ENCODE measurements around the gene ARHGAP36. TPM values are rescaled to one million over a fixed set of nuclear protein-coding genes. Genes with fewer than 3 reads are reported as not detected.

ARHGAP36 gene
- total RNA-seq, 1 experiment from 2014 or later: not detected

DNA sequence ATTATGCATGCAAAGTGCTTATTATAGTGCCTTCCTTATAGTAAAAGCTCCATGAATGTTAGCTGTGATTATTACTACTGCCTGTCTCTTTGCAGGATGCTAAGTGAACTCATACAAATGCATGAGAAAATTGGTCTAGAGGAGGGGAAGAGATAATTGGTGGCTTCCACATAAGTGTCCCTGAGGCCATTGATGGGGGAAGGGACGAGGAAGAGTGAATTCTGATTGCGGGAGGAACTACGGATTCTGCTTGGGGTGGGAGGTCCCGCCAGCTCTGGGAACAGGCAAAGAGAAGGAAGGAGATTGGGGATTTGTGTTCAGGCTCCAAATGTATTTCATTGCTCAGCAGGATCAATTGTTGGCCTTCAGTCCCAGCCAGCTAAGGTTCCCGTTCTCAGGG lies 11.6 kb upstream of the ARHGAP36 start:
- DNase-seq (ENCODE audit: low read depth, low spot score) (no peak), ATAC-seq (no peak)
- POLR2A ChIA-PET: no interaction called here
- no peaks in the 10 kb centered on the region for H3K9me3 ChIP-seq (ENCODE audit: control insufficient read depth, insufficient read depth, low read depth, low read length)
- H3K4me1 ChIP-seq (ENCODE audit: control insufficient read depth, insufficient read depth, low read length): no peaks in the 10 kb centered on the region
- peaks cover 6% of the 10 kb centered on the region; the same call in 1 of the 2 replicates for H3K27me3 ChIP-seq (ENCODE audit: control insufficient read depth, insufficient read depth, low read length)
- no peak overlapping the region for H3K4me3 ChIP-seq (ENCODE audit: low read depth in 2 of 2, low read length in 2 of 2)
- no peak overlapping the region for H3K27ac ChIP-seq (ENCODE audit: low read length)
- no peaks in the 10 kb centered on the region for H3K36me3 ChIP-seq (ENCODE audit: control insufficient read depth, insufficient read depth, low read length)
- CTCF ChIA-PET: no interaction called here
- BruUV-seq (replicated peaks): no TSS peak
- intact Hi-C loops (cut with micrococcal nuclease; ENCODE audit: unreplicated experiment): no loop called here
- TF ChIP-seq TCF7L2 (IDR thresholded peaks at IDR 0.05; ENCODE audit: low read depth, low read length) (no peak), REST (IDR thresholded peaks at IDR 0.05; ENCODE audit: insufficient read depth in 1 of 2, low read depth in 2 of 2, low read length in 1 of 2) (no peak), SIN3A (IDR thresholded peaks at IDR 0.05; ENCODE audit: borderline replicate concordance, insufficient read depth, low read depth, low read length) (no peak), POLR2AphosphoS5 (IDR thresholded peaks at IDR 0.05; ENCODE audit: low read depth, low read length) (no peak)
- TF ChIP-seq, protein P1, sequence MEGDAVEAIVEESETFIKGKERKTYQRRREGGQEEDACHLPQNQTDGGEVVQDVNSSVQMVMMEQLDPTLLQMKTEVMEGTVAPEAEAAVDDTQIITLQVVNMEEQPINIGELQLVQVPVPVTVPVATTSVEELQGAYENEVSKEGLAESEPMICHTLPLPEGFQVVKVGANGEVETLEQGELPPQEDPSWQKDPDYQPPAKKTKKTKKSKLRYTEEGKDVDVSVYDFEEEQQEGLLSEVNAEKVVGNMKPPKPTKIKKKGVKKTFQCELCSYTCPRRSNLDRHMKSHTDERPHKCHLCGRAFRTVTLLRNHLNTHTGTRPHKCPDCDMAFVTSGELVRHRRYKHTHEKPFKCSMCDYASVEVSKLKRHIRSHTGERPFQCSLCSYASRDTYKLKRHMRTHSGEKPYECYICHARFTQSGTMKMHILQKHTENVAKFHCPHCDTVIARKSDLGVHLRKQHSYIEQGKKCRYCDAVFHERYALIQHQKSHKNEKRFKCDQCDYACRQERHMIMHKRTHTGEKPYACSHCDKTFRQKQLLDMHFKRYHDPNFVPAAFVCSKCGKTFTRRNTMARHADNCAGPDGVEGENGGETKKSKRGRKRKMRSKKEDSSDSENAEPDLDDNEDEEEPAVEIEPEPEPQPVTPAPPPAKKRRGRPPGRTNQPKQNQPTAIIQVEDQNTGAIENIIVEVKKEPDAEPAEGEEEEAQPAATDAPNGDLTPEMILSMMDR (IDR thresholded peaks at IDR 0.05): no peak
- in situ Hi-C loops (cut with HindIII; ENCODE audit: low pct_unique_long_range_greater_than_20kb, low sequenced_read_pairs): no loop called here

DNA sequence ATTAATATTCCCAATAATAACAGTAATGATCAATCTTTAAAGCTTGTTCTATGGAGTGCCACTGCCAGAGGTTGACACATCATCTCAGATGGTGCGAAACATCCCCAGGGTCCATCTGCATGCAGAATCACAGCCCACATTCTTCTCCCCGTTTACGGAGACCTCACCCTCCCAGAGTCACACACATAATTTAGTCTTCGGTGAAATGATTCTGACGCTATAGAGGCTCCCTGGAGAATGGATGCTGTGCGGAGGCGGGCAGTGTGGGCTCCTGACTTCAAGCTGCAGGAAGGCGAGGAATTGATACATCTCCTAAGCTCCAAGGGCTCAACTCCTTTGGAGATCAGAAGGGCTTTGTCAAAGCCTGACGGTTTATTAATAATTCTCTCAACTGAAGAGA lies 11.0 kb upstream of the ARHGAP36 start:
- Histone ChIP-seq H3K36me3 (ENCODE audit: control insufficient read depth, insufficient read depth, low read length) (no peaks in the 10 kb centered on the region), H3K27ac (ENCODE audit: low read length) (no peak overlapping the region), H3K4me1 (ENCODE audit: control insufficient read depth, insufficient read depth, low read length) (no peaks in the 10 kb centered on the region), H3K9me3 (ENCODE audit: control insufficient read depth, insufficient read depth, low read depth, low read length) (no peaks in the 10 kb centered on the region), H3K27me3 (ENCODE audit: control insufficient read depth, insufficient read depth, low read length) (peaks cover 6% of the 10 kb centered on the region; the same call in 1 of the 2 replicates), H3K4me3 (ENCODE audit: low read depth in 2 of 2, low read length in 2 of 2) (no peak overlapping the region)
- no TSS peak for BruUV-seq (replicated peaks)
- POLR2A ChIA-PET: no interaction called here
- ATAC-seq: no peak
- TF ChIP-seq POLR2AphosphoS5 (IDR thresholded peaks at IDR 0.05; ENCODE audit: low read depth, low read length): no peak
- TF ChIP-seq TCF7L2 (IDR thresholded peaks at IDR 0.05; ENCODE audit: low read depth, low read length): no peak
- TF ChIP-seq SIN3A (IDR thresholded peaks at IDR 0.05; ENCODE audit: borderline replicate concordance, insufficient read depth, low read depth, low read length): no peak
- TF ChIP-seq, protein P1 (IDR thresholded peaks at IDR 0.05): no peak
- intact Hi-C loops (cut with micrococcal nuclease; ENCODE audit: unreplicated experiment) (no loop called here), in situ Hi-C loops (cut with HindIII; ENCODE audit: low pct_unique_long_range_greater_than_20kb, low sequenced_read_pairs) (no loop called here)
- CTCF ChIA-PET: no interaction called here
- no peak for DNase-seq (ENCODE audit: low read depth, low spot score)
